ENCODE measurements around the gene PDXK. TPM values are rescaled to one million over a fixed set of nuclear protein-coding genes. Genes with fewer than 3 reads are reported as not detected.

Gene PDXK
- total RNA-seq, 1 experiment from 2014 or later, result 214 TPM

DNA sequence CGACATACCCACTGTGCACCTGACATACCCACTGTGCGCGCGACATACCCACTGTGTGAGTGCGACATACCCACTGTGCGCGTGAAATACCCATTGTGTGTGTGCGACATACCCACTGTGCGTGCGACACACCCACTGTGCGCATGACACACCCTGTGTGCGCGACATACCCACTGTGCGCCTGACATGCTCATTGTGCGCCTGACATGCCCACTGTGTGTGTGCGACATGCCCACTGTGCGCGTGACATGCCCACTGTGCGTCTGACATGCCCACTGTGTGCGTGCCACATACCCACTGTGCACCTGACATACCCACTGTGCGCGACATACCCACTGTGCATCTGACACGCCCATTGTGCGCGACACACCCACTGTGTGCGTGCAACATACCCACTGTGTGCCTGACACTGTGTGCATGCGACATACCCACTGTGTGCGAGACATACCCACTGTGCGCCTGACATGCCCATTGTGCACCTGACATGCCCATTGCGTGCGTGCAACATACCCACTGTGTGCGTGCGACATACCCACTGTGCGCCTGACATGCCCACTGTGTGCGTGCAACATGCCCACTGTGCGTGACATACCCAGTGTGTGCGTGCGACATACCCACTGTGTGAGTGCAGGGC, 68.0 kb downstream of the PDXK start:
- Mint-ChIP-seq H3K4me3 (ENCODE audit: low read depth, unreplicated experiment) (no peak overlapping the region), H3K27ac (ENCODE audit: unreplicated experiment) (no peak overlapping the region), H3K27me3 (ENCODE audit: unreplicated experiment) (no peaks in the 10 kb centered on the region), H3K4me1 (ENCODE audit: low read depth, unreplicated experiment) (peaks cover 29% of the 10 kb centered on the region), H3K36me3 (ENCODE audit: insufficient read depth, unreplicated experiment) (peaks cover 32% of the 10 kb centered on the region), H3K9me3 (ENCODE audit: low read depth, unreplicated experiment) (no peaks in the 10 kb centered on the region)
- no TSS peak for BruUV-seq (replicated peaks)
- no peak for DNase-seq
- TF ChIP-seq, protein P1, sequence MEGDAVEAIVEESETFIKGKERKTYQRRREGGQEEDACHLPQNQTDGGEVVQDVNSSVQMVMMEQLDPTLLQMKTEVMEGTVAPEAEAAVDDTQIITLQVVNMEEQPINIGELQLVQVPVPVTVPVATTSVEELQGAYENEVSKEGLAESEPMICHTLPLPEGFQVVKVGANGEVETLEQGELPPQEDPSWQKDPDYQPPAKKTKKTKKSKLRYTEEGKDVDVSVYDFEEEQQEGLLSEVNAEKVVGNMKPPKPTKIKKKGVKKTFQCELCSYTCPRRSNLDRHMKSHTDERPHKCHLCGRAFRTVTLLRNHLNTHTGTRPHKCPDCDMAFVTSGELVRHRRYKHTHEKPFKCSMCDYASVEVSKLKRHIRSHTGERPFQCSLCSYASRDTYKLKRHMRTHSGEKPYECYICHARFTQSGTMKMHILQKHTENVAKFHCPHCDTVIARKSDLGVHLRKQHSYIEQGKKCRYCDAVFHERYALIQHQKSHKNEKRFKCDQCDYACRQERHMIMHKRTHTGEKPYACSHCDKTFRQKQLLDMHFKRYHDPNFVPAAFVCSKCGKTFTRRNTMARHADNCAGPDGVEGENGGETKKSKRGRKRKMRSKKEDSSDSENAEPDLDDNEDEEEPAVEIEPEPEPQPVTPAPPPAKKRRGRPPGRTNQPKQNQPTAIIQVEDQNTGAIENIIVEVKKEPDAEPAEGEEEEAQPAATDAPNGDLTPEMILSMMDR (IDR thresholded peaks at IDR 0.05; ENCODE audit: unreplicated experiment), result no peak
- intact Hi-C loops (cut with micrococcal nuclease; ENCODE audit: unreplicated experiment), result no loop called here
- CTCF ChIA-PET, result no interaction called here

DNA sequence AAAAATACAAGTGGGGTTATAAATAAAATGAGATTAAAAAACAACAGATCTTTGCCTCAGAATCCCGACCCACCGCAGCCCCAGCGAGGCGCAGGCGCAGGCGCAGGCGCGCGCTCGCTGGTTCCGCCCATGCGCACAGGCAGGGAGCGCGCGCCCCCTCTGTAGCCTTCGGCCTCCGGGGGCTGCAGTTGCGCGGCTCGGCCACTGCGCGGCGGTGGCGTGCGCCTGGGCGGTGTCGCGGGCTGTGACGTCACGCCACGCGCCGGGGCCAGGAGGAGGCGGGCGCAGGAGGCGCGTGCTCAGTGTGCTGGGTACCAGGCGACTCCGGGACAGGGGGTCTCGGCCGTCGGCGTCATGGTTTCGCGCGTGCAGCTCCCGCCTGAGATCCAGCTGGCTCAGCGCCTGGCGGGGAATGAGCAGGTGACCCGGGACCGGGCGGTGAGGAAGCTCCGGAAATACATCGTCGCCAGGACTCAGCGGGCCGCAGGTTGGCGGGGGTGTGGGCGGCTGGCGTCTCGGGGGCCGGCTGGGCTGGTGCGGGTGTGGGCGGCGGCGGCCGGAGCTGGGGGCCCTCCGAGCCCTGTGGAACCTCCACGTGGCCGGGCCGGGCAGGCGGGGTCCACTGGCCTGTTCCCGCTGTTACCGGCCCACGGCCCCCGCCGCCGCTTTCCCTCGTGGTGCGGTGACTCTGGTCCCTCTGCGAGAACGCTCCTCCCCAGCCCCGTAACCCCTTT, 70.5 kb downstream of the PDXK start, which contains the start of gene RRP1:
TSS of gene RRP1 (plus strand) at position 302 of the 734 bp plus-strand sequence. CDS start at position 355, 53 bp downstream.
- no TSS peak for BruUV-seq (replicated peaks)
- H3K9me3 Mint-ChIP-seq (ENCODE audit: low read depth, unreplicated experiment), result no peaks in the 10 kb centered on the region
- CTCF ChIA-PET, result interaction anchor here (0.7 kb wide), 1 partner anchor 221 kb away, joined by 3 read pairs; no protein-coding TSS in a partner anchor
- peaks cover 48% of the 10 kb centered on the region for H3K36me3 Mint-ChIP-seq (ENCODE audit: insufficient read depth, unreplicated experiment)
- DNase-seq, result peak; percentile 92
- peak within 1 kb of the TSS; percentile 83 for H3K4me3 Mint-ChIP-seq (ENCODE audit: low read depth, unreplicated experiment)
- H3K4me1 Mint-ChIP-seq (ENCODE audit: low read depth, unreplicated experiment), result peaks cover 13% of the 10 kb centered on the region
- TF ChIP-seq, protein P1 (IDR thresholded peaks at IDR 0.05; ENCODE audit: unreplicated experiment), result peak; percentile 92
- intact Hi-C loops (cut with micrococcal nuclease; ENCODE audit: unreplicated experiment), result no loop called here
- peak within 1 kb of the TSS; percentile 70 for H3K27ac Mint-ChIP-seq (ENCODE audit: unreplicated experiment)
- H3K27me3 Mint-ChIP-seq (ENCODE audit: unreplicated experiment), result no peaks in the 10 kb centered on the region

DNA sequence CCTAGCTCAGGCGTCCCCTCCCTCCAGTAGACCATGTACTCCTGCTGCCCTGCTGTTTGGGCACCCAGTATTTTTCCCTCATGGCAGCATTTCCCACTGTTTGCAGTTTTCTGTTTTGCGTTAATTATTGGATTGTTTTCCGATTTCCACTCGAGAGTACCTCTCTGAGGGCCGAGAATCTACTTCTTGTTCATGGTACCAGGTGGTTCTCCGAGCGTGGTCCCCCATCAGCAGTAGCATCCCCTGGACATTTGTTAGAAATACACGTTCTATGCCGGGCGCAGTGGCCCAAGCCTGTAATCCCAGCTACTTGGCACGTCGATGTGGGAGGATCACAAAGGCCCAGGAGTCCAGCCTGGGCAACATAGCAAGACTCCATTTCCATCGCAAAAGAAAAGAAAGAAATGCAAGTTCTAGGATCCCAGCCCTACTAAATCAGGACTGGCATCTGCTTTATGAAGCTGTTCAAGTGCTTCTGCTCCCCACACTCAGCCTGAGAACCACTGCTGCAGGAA, 71.1 kb downstream of the PDXK start:
- CTCF ChIA-PET, result no interaction called here

DNA sequence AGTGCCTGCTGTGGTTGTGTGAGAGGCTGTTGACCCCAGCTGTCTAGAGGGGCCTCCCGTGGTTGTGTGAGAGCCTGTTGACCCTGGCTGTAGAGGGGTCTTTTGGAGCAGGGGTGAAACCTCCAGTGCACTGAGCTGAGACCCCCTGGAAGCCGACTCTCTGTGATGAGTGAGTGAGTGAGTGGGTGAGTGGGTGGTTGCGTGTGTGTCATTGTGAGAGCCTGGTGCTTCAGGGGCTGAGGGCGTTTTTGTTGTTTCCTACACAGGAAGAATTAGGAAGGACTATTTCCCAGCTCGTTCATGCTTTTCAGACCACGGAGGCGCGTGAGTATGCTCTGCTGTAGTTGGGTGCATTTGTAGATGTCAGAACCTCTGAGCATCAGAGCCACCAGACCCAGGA, 73.5 kb downstream of the PDXK start:
- Mint-ChIP-seq H3K36me3 (ENCODE audit: insufficient read depth, unreplicated experiment) (peaks cover 66% of the 10 kb centered on the region), H3K4me1 (ENCODE audit: low read depth, unreplicated experiment) (peaks cover 6% of the 10 kb centered on the region), H3K27ac (ENCODE audit: unreplicated experiment) (no peak overlapping the region), H3K27me3 (ENCODE audit: unreplicated experiment) (no peaks in the 10 kb centered on the region), H3K9me3 (ENCODE audit: low read depth, unreplicated experiment) (no peaks in the 10 kb centered on the region), H3K4me3 (ENCODE audit: low read depth, unreplicated experiment) (no peak overlapping the region)
- intact Hi-C loops (cut with micrococcal nuclease; ENCODE audit: unreplicated experiment), result no loop called here
- CTCF ChIA-PET, result no interaction called here
- TF ChIP-seq, protein P1 (IDR thresholded peaks at IDR 0.05; ENCODE audit: unreplicated experiment), result no peak
- no peak for DNase-seq
- BruUV-seq (replicated peaks), result no TSS peak

More for the DNA sequence above, 71.1 kb downstream of the PDXK start:
- BruUV-seq (replicated peaks), result TSS peak; percentile 56
- TF ChIP-seq, protein P1 (IDR thresholded peaks at IDR 0.05; ENCODE audit: unreplicated experiment), result no peak
- Mint-ChIP-seq H3K36me3 (ENCODE audit: insufficient read depth, unreplicated experiment) (peaks cover 55% of the 10 kb centered on the region), H3K27ac (ENCODE audit: unreplicated experiment) (peak overlapping the region; percentile 70), H3K27me3 (ENCODE audit: unreplicated experiment) (no peaks in the 10 kb centered on the region), H3K4me3 (ENCODE audit: low read depth, unreplicated experiment) (peak overlapping the region; percentile 83), H3K4me1 (ENCODE audit: low read depth, unreplicated experiment) (peaks cover 7% of the 10 kb centered on the region), H3K9me3 (ENCODE audit: low read depth, unreplicated experiment) (no peaks in the 10 kb centered on the region)
- no peak for DNase-seq
- intact Hi-C loops (cut with micrococcal nuclease; ENCODE audit: unreplicated experiment), result no loop called here

All from Calu3 (cell line).